Astrocyte (in vitro differentiated cells and primary cell): Measurements from ENCODE around the gene PPIG. TPM values are rescaled to one million over a fixed set of nuclear protein-coding genes. Genes with fewer than 3 reads are reported as not detected.
"Not testable (repeated sequence)": the region's sequence is repeated elsewhere in the genome, so short reads cannot be mapped to it uniquely, and the experiment has no call there.

Experiments used
- DNase-seq: peaks from one replicate; pipeline ENCODE4 v3.0.0-alpha.2; 2010; ENCODE audit warnings: low read depth
- FAIRE-seq: peaks from 2 replicates; lab custom pipeline; 2011; peaks lifted over from hg19 to GRCh38; lab: Jason Lieb, UNC
- H2AFZ ChIP-seq: 2 replicates; pipeline ENCODE4 v1.6.0; 2012; ENCODE audit warnings: low read depth, low read length, inconsistent platforms
- H3K27ac ChIP-seq: 2 replicates; pipeline ENCODE4 v1.5.1; 2011; ENCODE audit warnings: low read depth, low read length, inconsistent platforms
- H3K27me3 ChIP-seq: 2 replicates; pipeline ENCODE4 v1.6.0; 2011; ENCODE audit warnings: low read length, inconsistent platforms; ENCODE audit not compliant: insufficient read depth
- H3K36me3 ChIP-seq: 2 replicates; pipeline ENCODE4 v1.5.1; 2011; ENCODE audit warnings: low read length, inconsistent platforms; ENCODE audit not compliant: insufficient read depth
- H3K4me1 ChIP-seq: 2 replicates; pipeline ENCODE4 v1.5.1; 2011; ENCODE audit warnings: low read length, inconsistent platforms; ENCODE audit not compliant: insufficient read depth
- H3K4me2 ChIP-seq: 2 replicates; pipeline ENCODE4 v1.6.0; 2012; ENCODE audit warnings: low read length, inconsistent platforms
- H3K4me3 ChIP-seq: 2 replicates; pipeline ENCODE4 v1.5.1; 2011; ENCODE audit warnings: low read depth, mild to moderate bottlenecking, low read length, inconsistent platforms; ENCODE audit not compliant: insufficient read depth
- H3K79me2 ChIP-seq: 2 replicates; pipeline ENCODE4 v1.6.0; 2012; ENCODE audit warnings: mild to moderate bottlenecking, low read length, inconsistent platforms; ENCODE audit not compliant: insufficient read depth
- H3K9ac ChIP-seq: 2 replicates; pipeline ENCODE4 v1.6.0; 2012; ENCODE audit warnings: mild to moderate bottlenecking, low read length, inconsistent platforms
- H3K9me3 ChIP-seq: 2 replicates; pipeline ENCODE4 v1.5.1; 2012; ENCODE audit warnings: low read depth, mild to moderate bottlenecking, low read length, inconsistent platforms; ENCODE audit not compliant: insufficient read depth
- H4K20me1 ChIP-seq: 2 replicates; pipeline ENCODE4 v1.6.0; 2012; ENCODE audit warnings: low read length, inconsistent platforms; ENCODE audit not compliant: insufficient read depth
- H3K27ac Mint-ChIP-seq: one replicate; pipeline ENCODE4 v1.8.0; 2021; ENCODE audit warnings: mild to moderate bottlenecking, mixed read lengths; ENCODE audit not compliant: unreplicated experiment
- H3K27me3 Mint-ChIP-seq: one replicate; pipeline ENCODE4 v1.8.0; 2021; ENCODE audit warnings: low read depth, mixed read lengths; ENCODE audit not compliant: unreplicated experiment
- H3K36me3 Mint-ChIP-seq: one replicate; pipeline ENCODE4 v1.8.0; 2021; ENCODE audit warnings: low read depth, mixed read lengths; ENCODE audit not compliant: unreplicated experiment
- H3K4me1 Mint-ChIP-seq: one replicate; pipeline ENCODE4 v1.8.0; 2021; ENCODE audit warnings: low read depth, mixed read lengths; ENCODE audit not compliant: unreplicated experiment
- H3K4me3 Mint-ChIP-seq: one replicate; pipeline ENCODE4 v1.8.0; 2021; ENCODE audit warnings: mild to moderate bottlenecking, moderate library complexity, mixed read lengths; ENCODE audit not compliant: unreplicated experiment
- H3K9me3 Mint-ChIP-seq: one replicate; pipeline ENCODE4 v1.8.0; 2021; ENCODE audit warnings: mild to moderate bottlenecking, mixed read lengths; ENCODE audit not compliant: unreplicated experiment
- EZH2 ChIP-seq: IDR thresholded peaks from 2 replicates; pipeline ENCODE4 v1.6.1; 2012; ENCODE audit warnings: mild to moderate bottlenecking, low read length, inconsistent platforms; ENCODE audit not compliant: insufficient read depth
- total RNA-seq: library from RNA; stranded (reverse); gene quantifications from 2 replicates; pipeline ENCODE4 v1.2.1, GENCODE V29; 2021
- TF ChIP-seq, protein P1 (sequence below): IDR thresholded peaks from 2 replicates; pipeline ENCODE4 v1.5.1; 2011; ENCODE audit warnings: low read depth, mild to moderate bottlenecking, inconsistent platforms, low read length, moderate library complexity; ENCODE audit not compliant: insufficient read depth

The PPIG gene
- total RNA-seq, 1 donor from 2014 or later = 40.2 TPM

GRCh38 chr2:169599568-169599967, 15.4 kb downstream of the PPIG start:
- Mint-ChIP-seq H3K27me3 (no peaks in the 10 kb centered on the region), H3K4me1 (no peaks in the 10 kb centered on the region), H3K9me3 (no peaks in the 10 kb centered on the region), H3K27ac (peak overlapping the region; percentile 26), H3K36me3 (no peaks in the 10 kb centered on the region), H3K4me3 (no peak overlapping the region)
- Histone ChIP-seq H3K4me2 (no peak overlapping the region), H3K9me3 (no peaks in the 10 kb centered on the region), H3K4me3 (no peak overlapping the region), H4K20me1 (peaks cover 47% of the 10 kb centered on the region), H3K36me3 (no peaks in the 10 kb centered on the region), H3K4me1 (no peaks in the 10 kb centered on the region), H3K9ac (no peak overlapping the region), H3K27ac (no peak overlapping the region), H3K27me3 (no peaks in the 10 kb centered on the region), H2AFZ (no peak overlapping the region), H3K79me2 (peaks cover 96% of the 10 kb centered on the region)
- DNase-seq = no peak
- TF ChIP-seq, protein P1, sequence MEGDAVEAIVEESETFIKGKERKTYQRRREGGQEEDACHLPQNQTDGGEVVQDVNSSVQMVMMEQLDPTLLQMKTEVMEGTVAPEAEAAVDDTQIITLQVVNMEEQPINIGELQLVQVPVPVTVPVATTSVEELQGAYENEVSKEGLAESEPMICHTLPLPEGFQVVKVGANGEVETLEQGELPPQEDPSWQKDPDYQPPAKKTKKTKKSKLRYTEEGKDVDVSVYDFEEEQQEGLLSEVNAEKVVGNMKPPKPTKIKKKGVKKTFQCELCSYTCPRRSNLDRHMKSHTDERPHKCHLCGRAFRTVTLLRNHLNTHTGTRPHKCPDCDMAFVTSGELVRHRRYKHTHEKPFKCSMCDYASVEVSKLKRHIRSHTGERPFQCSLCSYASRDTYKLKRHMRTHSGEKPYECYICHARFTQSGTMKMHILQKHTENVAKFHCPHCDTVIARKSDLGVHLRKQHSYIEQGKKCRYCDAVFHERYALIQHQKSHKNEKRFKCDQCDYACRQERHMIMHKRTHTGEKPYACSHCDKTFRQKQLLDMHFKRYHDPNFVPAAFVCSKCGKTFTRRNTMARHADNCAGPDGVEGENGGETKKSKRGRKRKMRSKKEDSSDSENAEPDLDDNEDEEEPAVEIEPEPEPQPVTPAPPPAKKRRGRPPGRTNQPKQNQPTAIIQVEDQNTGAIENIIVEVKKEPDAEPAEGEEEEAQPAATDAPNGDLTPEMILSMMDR = no peak
- TF ChIP-seq EZH2 = no peak
- FAIRE-seq = no peak

DNA sequence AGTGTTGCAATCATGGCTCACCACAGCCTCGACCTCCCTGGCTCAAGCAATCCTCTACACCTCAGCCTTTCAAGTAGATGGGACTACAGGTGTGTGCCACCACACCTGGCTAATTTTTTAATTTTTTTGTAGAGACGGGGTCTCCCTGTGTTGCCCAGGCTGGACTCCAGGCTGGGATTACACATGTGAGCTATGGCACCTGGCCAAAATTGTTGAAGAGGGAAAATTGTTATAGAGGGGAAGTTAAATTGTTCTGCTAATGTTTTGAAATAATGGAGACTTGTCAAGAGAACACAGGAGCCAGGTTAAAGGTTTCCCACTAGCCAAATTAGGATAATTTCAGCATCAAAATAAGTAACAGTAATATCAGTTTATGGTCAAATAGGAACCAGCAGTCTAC, 25.1 kb downstream of the PPIG start:
- H3K9me3 ChIP-seq = no peaks in the 10 kb centered on the region
- DNase-seq (no peak), FAIRE-seq (no peak)
- H4K20me1 ChIP-seq = no peaks in the 10 kb centered on the region
- TF ChIP-seq, protein P1 = no peak
- no peak for TF ChIP-seq EZH2
- H3K36me3 ChIP-seq = peaks cover 33% of the 10 kb centered on the region
- Mint-ChIP-seq H3K27me3 (no peaks in the 10 kb centered on the region), H3K36me3 (peaks cover 6% of the 10 kb centered on the region), H3K4me3 (no peak overlapping the region), H3K9me3 (no peaks in the 10 kb centered on the region), H3K27ac (no peak overlapping the region), H3K4me1 (no peaks in the 10 kb centered on the region)
- H3K4me1 ChIP-seq = no peaks in the 10 kb centered on the region
- peaks cover 6% of the 10 kb centered on the region for H3K79me2 ChIP-seq
- no peak overlapping the region for H2AFZ ChIP-seq
- H3K9ac ChIP-seq = no peak overlapping the region
- H3K4me2 ChIP-seq = no peak overlapping the region
- H3K4me3 ChIP-seq = no peak overlapping the region
- no peak overlapping the region for H3K27ac ChIP-seq
- no peaks in the 10 kb centered on the region for H3K27me3 ChIP-seq

DNA sequence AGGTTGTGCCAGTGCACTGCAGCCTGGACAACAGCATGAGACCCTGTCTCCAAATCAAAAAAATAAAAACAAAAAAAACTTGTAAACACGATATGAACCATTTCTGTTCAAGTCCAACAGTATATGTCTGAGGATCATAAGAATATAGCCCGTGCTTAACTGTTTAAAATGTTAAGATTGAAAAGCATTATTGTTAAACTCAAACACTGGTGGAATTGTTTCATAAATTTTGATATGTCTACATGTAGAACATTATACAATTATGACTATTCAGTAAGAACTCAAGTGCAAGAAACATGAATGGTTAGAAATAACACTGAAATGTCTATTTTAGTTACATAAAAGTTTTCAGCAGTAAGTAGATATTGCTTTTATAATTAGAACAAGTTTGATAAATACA, 29.7 kb downstream of the PPIG start:
- no peaks in the 10 kb centered on the region for H4K20me1 ChIP-seq
- Mint-ChIP-seq H3K27me3 (no peaks in the 10 kb centered on the region), H3K4me1 (no peaks in the 10 kb centered on the region), H3K4me3 (no peak overlapping the region), H3K27ac (no peak overlapping the region), H3K9me3 (peaks cover 6% of the 10 kb centered on the region), H3K36me3 (peaks cover 37% of the 10 kb centered on the region)
- H3K4me1 ChIP-seq = no peaks in the 10 kb centered on the region
- no peak for FAIRE-seq
- H3K4me2 ChIP-seq = no peak overlapping the region
- H3K9ac ChIP-seq = no peak overlapping the region
- H2AFZ ChIP-seq = no peak overlapping the region
- H3K4me3 ChIP-seq = no peak overlapping the region
- no peaks in the 10 kb centered on the region for H3K9me3 ChIP-seq
- H3K36me3 ChIP-seq = peaks cover 38% of the 10 kb centered on the region
- TF ChIP-seq EZH2 = no peak
- TF ChIP-seq, protein P1 = no peak
- H3K27me3 ChIP-seq = no peaks in the 10 kb centered on the region
- H3K79me2 ChIP-seq = peaks cover 13% of the 10 kb centered on the region
- no peak for DNase-seq
- no peak overlapping the region for H3K27ac ChIP-seq

- H3K36me3 Mint-ChIP-seq = peaks cover 44% of the 10 kb centered on the region
- peaks cover 27% of the 10 kb centered on the region for H3K36me3 ChIP-seq
- not testable (repeated sequence) for H3K27ac ChIP-seq
Measured at GRCh38 chr2:169615982-169616381, 31.8 kb downstream of the PPIG start.

More at GRCh38 chr2:169615982-169616381, 31.8 kb downstream of the PPIG start:
- not testable (repeated sequence) for H3K4me1 ChIP-seq, H3K27me3 ChIP-seq, H4K20me1 ChIP-seq, H3K9me3 Mint-ChIP-seq, DNase-seq, H3K9me3 ChIP-seq, H3K4me1 Mint-ChIP-seq, H3K27ac Mint-ChIP-seq, H3K9ac ChIP-seq, H3K4me2 ChIP-seq, H2AFZ ChIP-seq, FAIRE-seq, H3K4me3 ChIP-seq, H3K4me3 Mint-ChIP-seq, H3K27me3 Mint-ChIP-seq
- H3K79me2 ChIP-seq = peaks cover 16% of the 10 kb centered on the region
